Upper lobe of left lung (tissue), 4 donors: ENCODE data around the gene TUSC2.

ENCODE experiments used
- CTCF ChIP-seq, 6 experiments: fragments of 450-650 bp in 4 of 6; fragments of 200-600 bp in 2 of 6; sonication (generic) in 2 of 6; IDR thresholded peaks; one replicate each; pipeline ENCODE4 v1.5.1; 2016 to 2019; ENCODE audit warnings: antibody characterized with exemption in 6 of 6
- EP300 ChIP-seq, 4 donors: sonication (generic); formaldehyde crosslinking; IDR thresholded peaks; one replicate each; pipeline ENCODE4 v1.5.1; 2017; ENCODE audit warnings: antibody characterized with exemption in 4 of 4, control low read depth in 2 of 4
- POLR2A ChIP-seq, 4 donors: fragments of 450-650 bp; IDR thresholded peaks; one replicate each; pipeline ENCODE4 v1.5.1; 2016 to 2017; ENCODE audit warnings: antibody characterized with exemption in 4 of 4, mild to moderate bottlenecking in 2 of 4

GRCh38 chr3:50275141-50275995 lies 52.7 kb downstream of the TUSC2 start:
- TF ChIP-seq CTCF (IDR thresholded peaks at IDR 0.05) (no peak), POLR2A (IDR thresholded peaks at IDR 0.05) (no peak), EP300 (IDR thresholded peaks at IDR 0.05) (no peak)
